Activated CD4-positive, alpha-beta T cell treated with anti-CD3 and anti-CD28 coated beads, Interleukin-2, amount 50 U/mL, for 1 hour (primary cell): Measurements from ENCODE around the gene CCDC171.
"Not testable (repeated sequence)": the region's sequence is repeated elsewhere in the genome, so short reads cannot be mapped to it uniquely, and the experiment has no call there.

Experiments used
- DNase-seq: peaks from one replicate; pipeline ENCODE4 v3.0.0-alpha.2; 2020

The CCDC171 gene

GRCh38 chr9:15769547-15769946 lies 216.7 kb downstream of the CCDC171 start:
- no peak for DNase-seq

DNA sequence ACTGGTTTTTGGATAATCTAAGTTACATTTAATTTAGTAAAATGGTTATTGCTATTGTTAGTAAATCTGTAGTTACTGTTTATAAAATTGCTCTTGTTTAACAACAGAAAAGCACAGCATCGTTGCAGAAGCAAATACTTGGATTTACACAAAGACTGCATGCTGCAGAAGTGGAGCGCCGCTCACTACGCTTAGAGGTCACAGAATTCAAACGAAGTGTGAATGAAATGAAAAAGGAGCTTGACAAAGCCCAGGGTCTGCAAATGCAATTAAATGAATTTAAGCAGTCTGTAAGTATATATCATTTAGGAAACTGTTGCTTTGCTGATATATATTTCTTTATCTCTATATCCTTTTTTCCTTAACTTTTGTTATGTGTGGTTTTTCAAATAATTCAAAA lies 226.0 kb downstream of the CCDC171 start:
- no peak for DNase-seq

- DNase-seq: no peak
Measured at GRCh38 chr9:15782106-15782505, 229.3 kb downstream of the CCDC171 start.

- no peak for DNase-seq
Measured at GRCh38 chr9:15785584-15785983, 232.7 kb downstream of the CCDC171 start.

DNA sequence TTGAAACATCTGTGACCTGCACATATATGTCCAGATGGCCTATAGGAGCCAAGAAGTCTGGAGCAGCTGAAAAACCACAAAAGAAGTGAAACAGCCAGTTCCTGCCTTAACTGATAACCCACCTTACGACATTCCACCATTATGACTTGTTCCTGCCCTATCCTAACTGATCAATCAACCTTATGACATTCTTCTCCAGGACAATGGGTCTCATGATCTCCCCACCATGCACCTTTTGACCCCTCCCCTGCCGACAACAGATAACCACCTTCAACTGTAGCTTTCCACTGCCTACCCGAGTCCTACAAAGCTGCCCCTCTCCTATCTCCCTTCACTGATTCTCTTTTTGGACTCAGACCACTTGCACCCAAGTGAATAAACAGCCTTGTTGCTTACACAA lies 233.8 kb downstream of the CCDC171 start:
- DNase-seq: no peak

- DNase-seq: not testable (repeated sequence)
Measured at GRCh38 chr9:15810219-15810899, 257.5 kb downstream of the CCDC171 start.

- DNase-seq: no peak
Measured at GRCh38 chr9:15813076-15813475, 260.2 kb downstream of the CCDC171 start.

- DNase-seq: no peak
Measured at GRCh38 chr9:15824310-15824709, 271.5 kb downstream of the CCDC171 start.

- no peak for DNase-seq
Measured at GRCh38 chr9:15831384-15831783, 278.5 kb downstream of the CCDC171 start.

DNA sequence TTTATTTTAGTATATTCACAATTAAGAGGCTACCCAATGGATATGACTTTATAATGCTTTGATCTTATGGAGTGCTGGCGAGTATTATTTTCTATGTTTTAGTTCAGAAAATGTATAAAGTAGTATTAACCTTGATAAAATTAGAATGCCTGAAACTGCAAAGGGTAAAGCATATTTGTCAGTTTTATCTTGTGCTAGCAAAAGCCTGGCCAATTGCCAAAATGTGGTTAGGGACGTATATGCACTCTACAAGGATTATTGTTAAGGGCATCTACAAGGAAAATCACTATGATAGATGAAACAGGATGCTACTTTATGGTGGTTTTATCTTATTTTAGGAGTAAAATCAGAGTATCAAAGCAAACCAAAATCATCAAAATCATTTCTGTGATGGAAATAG lies 281.7 kb downstream of the CCDC171 start:
- DNase-seq: no peak

DNA sequence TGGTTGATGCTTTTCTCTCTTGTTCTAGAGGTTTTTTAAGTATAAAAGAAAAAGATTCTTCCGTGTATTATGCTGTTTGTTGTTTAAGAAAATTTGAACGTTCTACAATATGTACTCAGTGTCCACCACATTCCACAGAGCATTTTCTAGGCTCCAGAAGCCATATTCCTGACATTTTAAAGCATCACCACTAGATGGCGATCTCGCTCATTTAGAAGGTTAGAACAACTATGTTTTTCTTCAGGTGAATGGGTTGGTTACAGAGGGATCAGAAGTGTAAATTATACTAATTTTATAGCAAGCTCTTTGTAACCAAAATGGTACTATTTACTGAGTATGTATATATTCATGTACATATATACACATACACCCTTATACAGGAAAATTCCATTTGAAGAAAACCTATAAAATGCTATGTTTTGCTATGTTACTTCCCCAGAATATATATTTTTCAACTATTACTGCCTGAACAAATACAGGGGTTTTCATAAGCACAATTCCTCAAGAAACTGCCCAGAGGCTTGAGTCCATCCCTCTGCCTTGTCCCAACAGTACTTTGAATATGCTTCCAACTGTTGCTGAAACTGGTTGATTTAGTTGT lies 284.3 kb downstream of the CCDC171 start:
- no peak for DNase-seq

DNA sequence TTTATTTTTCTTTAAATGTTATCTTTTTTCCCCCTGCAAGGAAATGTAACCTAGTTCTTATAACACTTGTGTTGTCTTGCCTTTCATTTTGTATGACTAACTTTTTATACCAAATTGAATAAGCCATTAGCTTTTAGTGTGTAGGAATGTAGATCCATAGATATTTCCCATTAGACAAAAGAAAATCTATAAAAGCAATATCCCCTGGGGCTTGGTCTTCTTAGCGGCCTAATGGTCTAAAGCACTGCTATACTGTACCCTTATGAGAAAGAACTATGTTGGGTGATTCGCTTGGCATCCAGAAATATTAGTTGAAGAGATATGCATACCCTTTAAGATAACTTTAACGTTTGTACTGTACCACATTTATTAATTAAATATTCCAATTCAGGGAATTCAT lies 289.2 kb downstream of the CCDC171 start:
- DNase-seq: no peak

GRCh38 chr9:15843316-15843715 lies 290.5 kb downstream of the CCDC171 start:
- DNase-seq: no peak

DNA sequence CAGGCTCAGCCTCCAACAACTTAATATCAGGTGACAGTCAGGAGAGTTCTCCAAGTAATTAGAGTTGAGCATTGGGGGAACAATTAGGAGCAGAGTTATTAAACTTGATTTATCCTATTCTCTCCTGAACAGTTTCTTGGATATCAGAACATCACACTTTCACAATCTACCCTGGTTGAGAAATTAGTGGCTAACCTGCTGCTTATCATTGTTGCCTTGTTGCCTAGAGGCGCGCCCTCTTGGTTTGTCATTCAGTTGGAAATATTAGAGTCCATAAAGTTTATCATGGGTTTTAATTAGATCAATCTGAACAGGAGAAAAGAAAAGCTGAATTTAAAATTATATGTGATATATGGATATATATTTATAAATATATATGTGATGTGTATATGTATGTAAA lies 291.1 kb downstream of the CCDC171 start:
- no peak for DNase-seq

- no peak for DNase-seq
Measured at GRCh38 chr9:15846611-15847010, 293.8 kb downstream of the CCDC171 start.

DNA sequence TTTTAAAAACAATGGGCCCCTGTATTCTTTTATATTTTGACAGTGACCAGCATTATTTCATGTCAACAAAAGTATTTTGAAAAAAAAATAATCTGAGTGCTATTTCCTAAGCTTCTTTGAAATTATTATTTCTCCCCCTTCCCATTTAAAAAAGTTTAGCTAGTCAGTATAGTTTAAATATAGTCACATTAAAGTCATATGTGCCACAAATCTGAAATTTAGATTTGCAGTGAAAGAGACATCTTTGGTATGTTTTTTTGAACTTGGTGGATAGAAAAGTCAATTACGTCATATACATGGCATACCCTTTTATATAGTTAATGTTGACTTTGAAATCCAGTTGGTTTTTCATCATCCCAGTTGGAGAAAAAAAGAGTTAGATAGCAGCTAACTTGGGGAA lies 297.0 kb downstream of the CCDC171 start:
- DNase-seq: no peak

- DNase-seq: no peak
Measured at GRCh38 chr9:15851766-15852165, 298.9 kb downstream of the CCDC171 start.

DNA sequence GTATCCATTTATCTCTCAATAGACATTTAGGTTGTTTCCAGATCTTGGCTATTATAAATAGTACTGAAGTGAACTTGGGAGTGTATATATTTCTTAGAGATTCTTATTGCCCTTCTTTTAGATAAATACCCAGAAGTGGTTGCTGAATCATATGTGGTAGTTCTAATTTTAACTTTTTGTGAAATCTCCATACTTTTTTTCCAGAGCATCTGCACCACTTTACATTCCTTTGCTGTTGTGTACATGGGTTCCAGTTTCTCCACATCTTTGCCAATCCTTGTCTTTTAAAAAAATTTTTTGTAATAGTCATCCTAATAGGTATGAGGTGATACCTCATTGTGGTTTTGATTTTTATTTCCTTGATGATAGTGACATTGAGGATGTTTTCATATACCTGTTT lies 303.7 kb downstream of the CCDC171 start:
- DNase-seq: no peak

DNA sequence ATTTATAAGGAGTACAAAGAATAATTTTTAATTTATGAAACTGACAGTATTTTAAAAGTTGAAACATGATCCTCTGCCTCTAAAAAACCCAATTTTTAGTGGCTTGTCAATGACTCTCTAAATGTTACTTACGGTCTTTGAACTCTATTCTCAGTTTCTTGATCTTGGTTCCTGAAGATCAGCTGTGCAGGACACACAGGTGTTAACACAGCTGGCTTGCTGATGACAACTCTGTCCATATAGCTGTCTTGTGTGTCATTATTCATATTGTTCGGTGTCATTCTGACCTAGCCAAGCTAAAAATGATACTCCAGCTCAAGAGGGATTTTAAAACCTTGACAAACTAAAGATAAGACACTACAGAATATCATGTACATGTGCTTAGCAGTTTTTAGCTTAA lies 314.5 kb downstream of the CCDC171 start:
- no peak for DNase-seq

GRCh38 chr9:15867988-15868387 lies 315.1 kb downstream of the CCDC171 start:
- no peak for DNase-seq

DNA sequence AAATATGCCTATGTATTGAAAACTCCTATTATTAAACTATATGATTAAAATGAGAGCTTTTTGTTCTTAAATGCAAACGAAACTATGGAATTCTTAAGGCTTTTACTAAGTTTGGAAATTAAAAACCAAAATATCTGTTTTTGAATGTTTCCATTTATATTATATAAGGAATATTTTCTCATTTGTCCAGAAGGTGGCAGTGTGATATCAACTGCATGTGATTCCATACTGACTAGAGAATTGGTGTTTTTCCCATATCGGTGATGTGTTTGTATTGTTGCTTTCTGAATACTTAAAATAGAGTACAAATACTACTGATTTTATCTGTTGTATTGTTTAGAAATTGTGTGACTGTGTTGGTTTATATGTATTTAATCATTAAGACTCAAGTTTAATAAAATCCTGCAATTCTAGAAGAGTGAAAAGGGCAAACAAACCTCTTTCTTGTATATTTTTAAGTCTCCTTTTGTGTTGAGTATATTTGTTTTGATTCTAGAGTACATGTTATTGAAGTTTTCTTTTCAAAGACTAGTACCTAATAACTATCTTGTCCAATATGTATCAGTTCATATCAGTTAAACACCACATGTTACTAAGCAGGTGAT lies 320.8 kb downstream of the CCDC171 start:
- no peak for DNase-seq

DNA sequence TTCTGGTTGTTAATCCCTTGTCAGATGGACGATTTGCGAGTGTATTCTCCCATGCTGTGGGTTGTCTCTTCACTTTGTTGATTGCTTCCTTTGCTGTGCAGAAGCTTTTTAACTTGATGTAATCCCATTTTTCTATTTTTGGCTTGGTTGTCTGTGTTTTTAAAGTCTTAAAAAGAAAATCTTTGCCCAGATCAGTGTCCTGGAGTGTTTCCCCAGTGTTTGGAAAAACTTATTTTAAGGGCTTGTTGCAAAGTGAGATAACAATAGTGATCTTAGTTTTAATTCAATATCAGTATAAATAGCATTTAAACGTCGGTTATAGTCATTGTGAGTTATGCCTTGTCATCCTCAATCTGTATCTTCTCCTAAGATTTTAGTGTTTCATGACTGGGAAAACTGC lies 329.5 kb downstream of the CCDC171 start:
- DNase-seq: no peak

- DNase-seq: no peak
Measured at GRCh38 chr9:15882883-15883282, 330.0 kb downstream of the CCDC171 start.

DNA sequence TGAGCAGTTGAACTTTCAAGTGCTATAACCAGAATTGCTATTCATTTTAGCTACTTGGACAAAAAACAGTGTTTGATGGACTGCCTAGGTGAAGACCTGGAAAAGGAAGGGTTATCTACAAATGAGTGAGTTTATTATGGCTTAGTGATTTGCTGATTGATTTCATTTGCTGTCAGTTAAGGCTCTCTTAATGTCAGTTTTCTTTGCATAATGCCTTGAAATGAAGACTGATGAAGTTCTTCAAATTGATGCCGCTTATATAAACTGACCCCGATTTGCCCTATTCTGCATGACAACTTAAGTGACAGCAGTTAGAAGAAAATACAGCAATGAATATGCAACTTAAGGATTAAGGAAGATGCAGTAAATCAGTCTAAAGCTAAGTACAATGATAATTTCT lies 332.6 kb downstream of the CCDC171 start:
- DNase-seq: no peak

- DNase-seq: no peak
Measured at GRCh38 chr9:15889555-15889954, 336.7 kb downstream of the CCDC171 start.
